IPS-20b (cell line): ENCODE data around the gene RNF213.

Experiments
- H3K27ac ChIP-seq: one replicate; pipeline ENCODE4 v1.5.1; 2013; ENCODE audit warnings: low read length
- H3K27me3 ChIP-seq: 2 replicates; pipeline ENCODE4 v1.6.1; 2013; ENCODE audit warnings: mild to moderate bottlenecking, low read length, inconsistent platforms; ENCODE audit not compliant: insufficient read depth
- H3K36me3 ChIP-seq: 2 replicates; pipeline ENCODE4 v1.6.1; 2013; ENCODE audit warnings: low read depth, mild to moderate bottlenecking, inconsistent platforms, low read length, moderate library complexity; ENCODE audit not compliant: insufficient read depth
- H3K4me1 ChIP-seq: 2 replicates; pipeline ENCODE4 v1.6.1; 2013; ENCODE audit warnings: mild to moderate bottlenecking, control low read depth, inconsistent platforms, low read length, moderate library complexity; ENCODE audit not compliant: insufficient read depth
- H3K4me3 ChIP-seq: 2 replicates; pipeline ENCODE4 v1.5.1; 2013; ENCODE audit warnings: mild to moderate bottlenecking, low read length, inconsistent platforms
- H3K9ac ChIP-seq: 2 replicates; pipeline ENCODE4 v1.6.1; 2013; ENCODE audit warnings: low read depth, mild to moderate bottlenecking, inconsistent platforms, low read length, moderate library complexity
- H3K9me3 ChIP-seq: 2 replicates; pipeline ENCODE4 v1.6.1; 2013; ENCODE audit warnings: mild to moderate bottlenecking, low read depth, low read length, inconsistent platforms; ENCODE audit not compliant: insufficient read depth

Gene RNF213

GRCh38 chr17:80245566-80246265, 14.9 kb upstream of the RNF213 start:
- H3K36me3 ChIP-seq, result peaks cover 11% of the 10 kb centered on the region
- no peak overlapping the region for H3K27ac ChIP-seq
- H3K4me3 ChIP-seq, result no peak overlapping the region
- no peaks in the 10 kb centered on the region for H3K4me1 ChIP-seq
- H3K27me3 ChIP-seq, result no peaks in the 10 kb centered on the region
- no peak overlapping the region for H3K9ac ChIP-seq
- no peaks in the 10 kb centered on the region for H3K9me3 ChIP-seq

GRCh38 chr17:80246266-80246681, 14.4 kb upstream of the RNF213 start:
- Histone ChIP-seq H3K36me3 (peaks cover 6% of the 10 kb centered on the region; the same call in 1 of the 2 replicates), H3K9me3 (no peaks in the 10 kb centered on the region), H3K4me1 (no peaks in the 10 kb centered on the region), H3K27me3 (no peaks in the 10 kb centered on the region), H3K27ac (no peak overlapping the region), H3K4me3 (no peak overlapping the region), H3K9ac (no peak overlapping the region)

GRCh38 chr17:80246726-80247125, 13.9 kb upstream of the RNF213 start:
- H3K4me1 ChIP-seq, result no peaks in the 10 kb centered on the region
- no peak overlapping the region for H3K4me3 ChIP-seq
- H3K36me3 ChIP-seq, result peaks cover 2% of the 10 kb centered on the region; the same call in 1 of the 2 replicates
- no peak overlapping the region for H3K27ac ChIP-seq
- H3K27me3 ChIP-seq, result no peaks in the 10 kb centered on the region
- H3K9ac ChIP-seq, result no peak overlapping the region
- no peaks in the 10 kb centered on the region for H3K9me3 ChIP-seq

- H3K27ac ChIP-seq, result no peak overlapping the region
- peaks cover 9% of the 10 kb centered on the region; the same call in 1 of the 2 replicates for H3K36me3 ChIP-seq
- no peaks in the 10 kb centered on the region for H3K27me3 ChIP-seq
- no peaks in the 10 kb centered on the region for H3K9me3 ChIP-seq
- H3K4me3 ChIP-seq, result no peak overlapping the region
- H3K4me1 ChIP-seq, result no peaks in the 10 kb centered on the region
- H3K9ac ChIP-seq, result no peak overlapping the region
These were observed 13.1 kb upstream of the RNF213 start for GRCh38 chr17:80247561-80247960.

GRCh38 chr17:80248001-80248893, 12.4 kb upstream of the RNF213 start:
- Histone ChIP-seq H3K4me1 (no peaks in the 10 kb centered on the region), H3K36me3 (peaks cover 11% of the 10 kb centered on the region; the same call in 1 of the 2 replicates), H3K9ac (no peak overlapping the region), H3K9me3 (no peaks in the 10 kb centered on the region), H3K27ac (no peak overlapping the region), H3K4me3 (no peak overlapping the region), H3K27me3 (no peaks in the 10 kb centered on the region)

GRCh38 chr17:80248894-80249710, 11.6 kb upstream of the RNF213 start:
- Histone ChIP-seq H3K36me3 (peaks cover 11% of the 10 kb centered on the region; the same call in 1 of the 2 replicates), H3K4me3 (no peak overlapping the region), H3K4me1 (no peaks in the 10 kb centered on the region), H3K9me3 (no peaks in the 10 kb centered on the region), H3K27me3 (no peaks in the 10 kb centered on the region), H3K27ac (no peak overlapping the region), H3K9ac (no peak overlapping the region)

- no peak overlapping the region for H3K9ac ChIP-seq
- no peaks in the 10 kb centered on the region for H3K9me3 ChIP-seq
- H3K27ac ChIP-seq, result no peak overlapping the region
- no peaks in the 10 kb centered on the region for H3K27me3 ChIP-seq
- peaks cover 11% of the 10 kb centered on the region; the same call in 1 of the 2 replicates for H3K36me3 ChIP-seq
- no peaks in the 10 kb centered on the region for H3K4me1 ChIP-seq
- H3K4me3 ChIP-seq, result no peak overlapping the region
These were observed 8.7 kb upstream of the RNF213 start for GRCh38 chr17:80251966-80252365.

GRCh38 chr17:80252871-80253270, 7.8 kb upstream of the RNF213 start:
- Histone ChIP-seq H3K27ac (no peak overlapping the region), H3K27me3 (no peaks in the 10 kb centered on the region), H3K4me3 (no peak overlapping the region), H3K9ac (no peak overlapping the region), H3K4me1 (0 out of 2 replicates have a peak, but pooled peaks cover 6% of the 10 kb centered on the region), H3K36me3 (peaks cover 11% of the 10 kb centered on the region; the same call in 1 of the 2 replicates), H3K9me3 (no peaks in the 10 kb centered on the region)

GRCh38 chr17:80253631-80254395, 6.8 kb upstream of the RNF213 start:
- H3K27ac ChIP-seq, result no peak overlapping the region
- H3K4me1 ChIP-seq, result 0 out of 2 replicates have a peak, but pooled peaks cover 7% of the 10 kb centered on the region

GRCh38 chr17:80254396-80255251, 6.0 kb upstream of the RNF213 start:
- Histone ChIP-seq H3K9me3 (no peaks in the 10 kb centered on the region), H3K9ac (no peak overlapping the region), H3K4me1 (0 out of 2 replicates have a peak, but pooled peaks cover 7% of the 10 kb centered on the region), H3K4me3 (no peak overlapping the region), H3K27me3 (no peaks in the 10 kb centered on the region), H3K27ac (no peak overlapping the region), H3K36me3 (peaks cover 11% of the 10 kb centered on the region; the same call in 1 of the 2 replicates)

More at GRCh38 chr17:80253631-80254395, 6.8 kb upstream of the RNF213 start:
- Histone ChIP-seq H3K4me3 (no peak overlapping the region), H3K9me3 (no peaks in the 10 kb centered on the region), H3K36me3 (peaks cover 11% of the 10 kb centered on the region; the same call in 1 of the 2 replicates), H3K9ac (no peak overlapping the region), H3K27me3 (no peaks in the 10 kb centered on the region)
